Liver (tissue), 9 donors: ENCODE measurements around the gene RABGGTA. TPM values are rescaled to one million over a fixed set of nuclear protein-coding genes. Genes with fewer than 3 reads are reported as not detected.

Source experiments
- DNase-seq: peaks from one replicate; pipeline ENCODE4 v3.0.0-alpha.2; 2017; ENCODE audit warnings: low spot score
- H3K27ac ChIP-seq, 2 donors: one replicate each; pipeline ENCODE4 v1.7.0; 2013; ENCODE audit warnings: inconsistent platforms in 2 of 2, low read length in 2 of 2, control low read depth in 1 of 2, low read depth in 1 of 2, mild to moderate bottlenecking in 1 of 2
- H3K27me3 ChIP-seq, 4 donors: one replicate each; pipeline versions ENCODE4 v1.6.1 to v1.7.0; 2013; ENCODE audit warnings: low read length in 3 of 4, inconsistent platforms in 1 of 4, mild to moderate bottlenecking in 1 of 4, moderate library complexity in 1 of 4; ENCODE audit not compliant: control insufficient read depth in 4 of 4, insufficient read depth in 4 of 4
- H3K36me3 ChIP-seq, 4 donors: one replicate each; pipeline versions ENCODE4 v1.6.1 to v1.7.0; 2013; ENCODE audit warnings: low read length in 3 of 4, mild to moderate bottlenecking in 3 of 4, low read depth in 1 of 4, moderate library complexity in 1 of 4; ENCODE audit not compliant: control insufficient read depth in 4 of 4, insufficient read depth in 3 of 4
- H3K4me1 ChIP-seq, 4 donors: one replicate each; pipeline versions ENCODE4 v1.6.1 to v1.7.0; 2013; ENCODE audit warnings: low read length in 3 of 4, mild to moderate bottlenecking in 3 of 4, moderate library complexity in 1 of 4; ENCODE audit not compliant: control insufficient read depth in 4 of 4, insufficient read depth in 4 of 4
- H3K4me3 ChIP-seq, 3 donors: one replicate each; pipeline versions ENCODE4 v1.6.1 to v1.7.0; 2013; ENCODE audit warnings: low read length in 3 of 3, control low read depth in 1 of 3, low read depth in 1 of 3, mild to moderate bottlenecking in 1 of 3
- H3K9ac ChIP-seq, 2 donors: one replicate each; pipeline ENCODE4 v1.7.0; 2013; ENCODE audit warnings: low read length in 2 of 2, mild to moderate bottlenecking in 2 of 2, moderate library complexity in 2 of 2, control low read depth in 1 of 2, low read depth in 1 of 2
- H3K9me3 ChIP-seq, 4 donors: one replicate each; pipeline versions ENCODE4 v1.6.1 to v1.7.0; 2013; ENCODE audit warnings: low read length in 3 of 4; ENCODE audit not compliant: control insufficient read depth in 4 of 4
- ATF3 ChIP-seq: IDR thresholded peaks from 2 replicates; pipeline ENCODE4 v1.6.1; 2016; ENCODE audit warnings: antibody characterized with exemption
- EGR1 ChIP-seq, 2 donors: IDR thresholded peaks; 2 replicates each; pipeline ENCODE4 v1.6.1; 2016 to 2018; ENCODE audit warnings: antibody characterized with exemption in 2 of 2, low read depth in 2 of 2
- FOXA1 ChIP-seq: IDR thresholded peaks from 2 replicates; pipeline ENCODE4 v1.6.1; 2016; ENCODE audit warnings: antibody characterized with exemption
- FOXA2 ChIP-seq: IDR thresholded peaks from 2 replicates; pipeline ENCODE4 v1.6.1; 2016; ENCODE audit warnings: antibody characterized with exemption
- GABPA ChIP-seq, 2 donors: IDR thresholded peaks in 1 of 2; conservative IDR thresholded peaks in 1 of 2; 2 replicates each; pipeline ENCODE4 v1.6.1; 2016; ENCODE audit warnings: antibody characterized with exemption in 2 of 2, mild to moderate bottlenecking in 1 of 2, moderate library complexity in 1 of 2
- HNF4G ChIP-seq: IDR thresholded peaks from 2 replicates; pipeline ENCODE4 v1.6.1; 2016; ENCODE audit warnings: antibody characterized with exemption
- JUND ChIP-seq, 2 donors: IDR thresholded peaks; 2 replicates each; pipeline ENCODE4 v1.6.1; 2016; ENCODE audit warnings: antibody characterized with exemption in 2 of 2
- MAX ChIP-seq: IDR thresholded peaks from 2 replicates; pipeline ENCODE4 v1.6.1; 2016; ENCODE audit warnings: antibody characterized with exemption
- RAD21 ChIP-seq, 2 donors: IDR thresholded peaks; 2 replicates each; pipeline ENCODE4 v1.6.1; 2016; ENCODE audit warnings: antibody characterized with exemption in 2 of 2, mild to moderate bottlenecking in 2 of 2
- RXRA ChIP-seq, 2 donors: IDR thresholded peaks; 2 replicates each; pipeline ENCODE4 v1.6.1; 2017 to 2018; ENCODE audit warnings: antibody characterized with exemption in 2 of 2, mild to moderate bottlenecking in 1 of 2
- TAF1 ChIP-seq: conservative IDR thresholded peaks from 2 replicates; pipeline ENCODE4 v1.6.1; 2016; ENCODE audit warnings: antibody characterized with exemption, mild to moderate bottlenecking
- YY1 ChIP-seq: IDR thresholded peaks from 2 replicates; pipeline ENCODE4 v1.6.1; 2016; ENCODE audit warnings: antibody characterized with exemption, mild to moderate bottlenecking
- ZBTB33 ChIP-seq: IDR thresholded peaks from 2 replicates; pipeline ENCODE4 v1.6.1; 2016; ENCODE audit warnings: antibody characterized with exemption
- WGBS: extraction: QIAGEN DNeasy Blood & Tissue Kit; methylation state at CpG from one replicate; pipeline ENCODE4 v1.1.7; 2013; 5-methylcytosine and 5-hydroxymethylcytosine counted together
- polyA plus RNA-seq, 2 donors: library from polyadenylated mRNA; stranded (reverse) in 1 of 2; unstranded in 1 of 2; fragments of 200-250 nt in 1 of 2; fragments of >200 nt in 1 of 2; fragmentation: Nextera tagmentation in 1 of 2; extraction: Ambion mirVana in 1 of 2; gene quantifications; one replicate each; pipeline versions ENCODE4 v1.2.1 to v1.2.3, GENCODE V29; 2013 to 2015
- total RNA-seq, 2 donors: library from RNA; depleted of rRNA; stranded (reverse); fragments of >200 nt; gene quantifications; one replicate each; pipeline ENCODE4 v1.2.3, GENCODE V29; 2014
- TF ChIP-seq, protein P1 (sequence below): fragments of 150-350 bp; IDR thresholded peaks from 2 replicates; pipeline ENCODE4 v1.5.1; 2017; ENCODE audit warnings: improper control_type of control experiment, low read depth, low read length; ENCODE audit not compliant: missing input control
- TF ChIP-seq, protein P2 (sequence below): IDR thresholded peaks from 2 replicates; pipeline ENCODE4 v1.6.1; 2016; ENCODE audit warnings: antibody characterized with exemption, mild to moderate bottlenecking
- donor health status: healthy.
- donor health status: healthy.
- donor health status: healthy.
- donor health status: healthy.
- donor health status: healthy.

RABGGTA gene
- total and polyA plus RNA-seq, 4 donors, result 7.5 to 19.7 (median 13.2) TPM

- Histone ChIP-seq H3K4me1 (no peaks in the 10 kb centered on the region), H3K36me3 (peaks cover 0 to 12% (median 1%) of the 10 kb centered on the region in 4 donors), H3K9me3 (no peaks in the 10 kb centered on the region), H3K9ac (no peak overlapping the region), H3K4me3 (no peak overlapping the region), H3K27ac (no peak overlapping the region), H3K27me3 (no peaks in the 10 kb centered on the region)
- 89% methylated on average over 4 of the region's 4 CpGs for WGBS
- DNase-seq, result no peak
- TF ChIP-seq HNF4G (no peak), JUND (IDR thresholded peaks at IDR 0.05) (no peak), RXRA (IDR thresholded peaks at IDR 0.05) (no peak), ZBTB33 (no peak), ATF3 (no peak), RAD21 (IDR thresholded peaks at IDR 0.05) (no peak), FOXA1 (no peak), YY1 (no peak), GABPA (IDR thresholded peaks at IDR 0.05 in 1 of 2, conservative IDR thresholded peaks at IDR 0.05 in 1 of 2) (no peak), FOXA2 (no peak), MAX (no peak), TAF1 (no peak), EGR1 (IDR thresholded peaks at IDR 0.05; ENCODE audit: low read depth in 2 of 2) (no peak)
- TF ChIP-seq, protein P1, sequence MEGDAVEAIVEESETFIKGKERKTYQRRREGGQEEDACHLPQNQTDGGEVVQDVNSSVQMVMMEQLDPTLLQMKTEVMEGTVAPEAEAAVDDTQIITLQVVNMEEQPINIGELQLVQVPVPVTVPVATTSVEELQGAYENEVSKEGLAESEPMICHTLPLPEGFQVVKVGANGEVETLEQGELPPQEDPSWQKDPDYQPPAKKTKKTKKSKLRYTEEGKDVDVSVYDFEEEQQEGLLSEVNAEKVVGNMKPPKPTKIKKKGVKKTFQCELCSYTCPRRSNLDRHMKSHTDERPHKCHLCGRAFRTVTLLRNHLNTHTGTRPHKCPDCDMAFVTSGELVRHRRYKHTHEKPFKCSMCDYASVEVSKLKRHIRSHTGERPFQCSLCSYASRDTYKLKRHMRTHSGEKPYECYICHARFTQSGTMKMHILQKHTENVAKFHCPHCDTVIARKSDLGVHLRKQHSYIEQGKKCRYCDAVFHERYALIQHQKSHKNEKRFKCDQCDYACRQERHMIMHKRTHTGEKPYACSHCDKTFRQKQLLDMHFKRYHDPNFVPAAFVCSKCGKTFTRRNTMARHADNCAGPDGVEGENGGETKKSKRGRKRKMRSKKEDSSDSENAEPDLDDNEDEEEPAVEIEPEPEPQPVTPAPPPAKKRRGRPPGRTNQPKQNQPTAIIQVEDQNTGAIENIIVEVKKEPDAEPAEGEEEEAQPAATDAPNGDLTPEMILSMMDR, result no peak
- TF ChIP-seq, protein P2, sequence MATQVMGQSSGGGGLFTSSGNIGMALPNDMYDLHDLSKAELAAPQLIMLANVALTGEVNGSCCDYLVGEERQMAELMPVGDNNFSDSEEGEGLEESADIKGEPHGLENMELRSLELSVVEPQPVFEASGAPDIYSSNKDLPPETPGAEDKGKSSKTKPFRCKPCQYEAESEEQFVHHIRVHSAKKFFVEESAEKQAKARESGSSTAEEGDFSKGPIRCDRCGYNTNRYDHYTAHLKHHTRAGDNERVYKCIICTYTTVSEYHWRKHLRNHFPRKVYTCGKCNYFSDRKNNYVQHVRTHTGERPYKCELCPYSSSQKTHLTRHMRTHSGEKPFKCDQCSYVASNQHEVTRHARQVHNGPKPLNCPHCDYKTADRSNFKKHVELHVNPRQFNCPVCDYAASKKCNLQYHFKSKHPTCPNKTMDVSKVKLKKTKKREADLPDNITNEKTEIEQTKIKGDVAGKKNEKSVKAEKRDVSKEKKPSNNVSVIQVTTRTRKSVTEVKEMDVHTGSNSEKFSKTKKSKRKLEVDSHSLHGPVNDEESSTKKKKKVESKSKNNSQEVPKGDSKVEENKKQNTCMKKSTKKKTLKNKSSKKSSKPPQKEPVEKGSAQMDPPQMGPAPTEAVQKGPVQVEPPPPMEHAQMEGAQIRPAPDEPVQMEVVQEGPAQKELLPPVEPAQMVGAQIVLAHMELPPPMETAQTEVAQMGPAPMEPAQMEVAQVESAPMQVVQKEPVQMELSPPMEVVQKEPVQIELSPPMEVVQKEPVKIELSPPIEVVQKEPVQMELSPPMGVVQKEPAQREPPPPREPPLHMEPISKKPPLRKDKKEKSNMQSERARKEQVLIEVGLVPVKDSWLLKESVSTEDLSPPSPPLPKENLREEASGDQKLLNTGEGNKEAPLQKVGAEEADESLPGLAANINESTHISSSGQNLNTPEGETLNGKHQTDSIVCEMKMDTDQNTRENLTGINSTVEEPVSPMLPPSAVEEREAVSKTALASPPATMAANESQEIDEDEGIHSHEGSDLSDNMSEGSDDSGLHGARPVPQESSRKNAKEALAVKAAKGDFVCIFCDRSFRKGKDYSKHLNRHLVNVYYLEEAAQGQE, result no peak
These were observed 10.6 kb downstream of the RABGGTA start for GRCh38 chr14:24260780-24261157.
